Measurements from ENCODE around the gene SYNM. TPM values are rescaled to one million over a fixed set of nuclear protein-coding genes. Genes with fewer than 3 reads are reported as not detected.

Gene SYNM
- total RNA-seq, 1 experiment from 2014 or later, result 0.12 TPM

GRCh38 chr15:99146661-99147060 is 41.8 kb downstream of the SYNM start:
- Mint-ChIP-seq H3K9me3 (ENCODE audit: unreplicated experiment) (no peaks in the 10 kb centered on the region), H3K4me3 (ENCODE audit: unreplicated experiment) (no peak overlapping the region), H3K36me3 (ENCODE audit: insufficient read depth, unreplicated experiment) (peaks cover 26% of the 10 kb centered on the region), H3K27ac (ENCODE audit: low read depth, unreplicated experiment) (no peak overlapping the region), H3K4me1 (ENCODE audit: insufficient read depth, unreplicated experiment) (no peaks in the 10 kb centered on the region), H3K27me3 (ENCODE audit: insufficient read depth, unreplicated experiment) (no peaks in the 10 kb centered on the region)
- intact Hi-C loops (cut with micrococcal nuclease), result no loop called here
- ChIA-PET CTCF (interaction anchor here (0.7 to 1.9 kb wide), 2 partner anchors 46 to 70 kb away, joined by 3 to 6 read pairs; no protein-coding TSS in a partner anchor), POLR2A (no interaction called here)
- no peak for DNase-seq (ENCODE audit: unreplicated experiment)
- no peak for TF ChIP-seq CTCF (IDR thresholded peaks at IDR 0.05; ENCODE audit: unreplicated experiment)
- no TSS peak for BruUV-seq (replicated peaks)

- Mint-ChIP-seq H3K36me3 (ENCODE audit: insufficient read depth, unreplicated experiment) (peaks cover 26% of the 10 kb centered on the region), H3K4me1 (ENCODE audit: insufficient read depth, unreplicated experiment) (no peaks in the 10 kb centered on the region), H3K9me3 (ENCODE audit: unreplicated experiment) (no peaks in the 10 kb centered on the region), H3K27me3 (ENCODE audit: insufficient read depth, unreplicated experiment) (no peaks in the 10 kb centered on the region), H3K4me3 (ENCODE audit: unreplicated experiment) (no peak overlapping the region), H3K27ac (ENCODE audit: low read depth, unreplicated experiment) (no peak overlapping the region)
- no TSS peak for BruUV-seq (replicated peaks)
- POLR2A ChIA-PET, result interaction anchor here (0.6 kb wide), 1 partner anchor 20 kb away, joined by 3 read pairs; no protein-coding TSS in a partner anchor
- CTCF ChIA-PET, result interaction anchor here (0.7 kb wide), 1 partner anchor 11 kb away, joined by 3 read pairs; no protein-coding TSS in a partner anchor
- no peak for TF ChIP-seq CTCF (IDR thresholded peaks at IDR 0.05; ENCODE audit: unreplicated experiment)
- intact Hi-C loops (cut with micrococcal nuclease), result no loop called here
- DNase-seq (ENCODE audit: unreplicated experiment), result no peak
Measured at GRCh38 chr15:99148851-99149276, 44.0 kb downstream of the SYNM start.

- H3K4me1 Mint-ChIP-seq (ENCODE audit: insufficient read depth, unreplicated experiment), result no peaks in the 10 kb centered on the region
- POLR2A ChIA-PET, result no interaction called here
- TF ChIP-seq CTCF (IDR thresholded peaks at IDR 0.05; ENCODE audit: unreplicated experiment), result no peak
- no peak for DNase-seq (ENCODE audit: unreplicated experiment)
- intact Hi-C loops (cut with micrococcal nuclease), result no loop called here
- H3K4me3 Mint-ChIP-seq (ENCODE audit: unreplicated experiment), result no peak overlapping the region
- no peak overlapping the region for H3K27ac Mint-ChIP-seq (ENCODE audit: low read depth, unreplicated experiment)
- H3K36me3 Mint-ChIP-seq (ENCODE audit: insufficient read depth, unreplicated experiment), result peaks cover 26% of the 10 kb centered on the region
- no peaks in the 10 kb centered on the region for H3K27me3 Mint-ChIP-seq (ENCODE audit: insufficient read depth, unreplicated experiment)
- BruUV-seq (replicated peaks), result no TSS peak
- CTCF ChIA-PET, result no interaction called here
- H3K9me3 Mint-ChIP-seq (ENCODE audit: unreplicated experiment), result no peaks in the 10 kb centered on the region
Measured at GRCh38 chr15:99149366-99149765, 44.5 kb downstream of the SYNM start.

GRCh38 chr15:99151156-99151555 is 46.3 kb downstream of the SYNM start:
- Mint-ChIP-seq H3K36me3 (ENCODE audit: insufficient read depth, unreplicated experiment) (peaks cover 21% of the 10 kb centered on the region), H3K27me3 (ENCODE audit: insufficient read depth, unreplicated experiment) (no peaks in the 10 kb centered on the region), H3K4me3 (ENCODE audit: unreplicated experiment) (no peak overlapping the region), H3K9me3 (ENCODE audit: unreplicated experiment) (no peaks in the 10 kb centered on the region), H3K27ac (ENCODE audit: low read depth, unreplicated experiment) (no peak overlapping the region), H3K4me1 (ENCODE audit: insufficient read depth, unreplicated experiment) (peaks cover 9% of the 10 kb centered on the region)
- CTCF ChIA-PET, result no interaction called here
- POLR2A ChIA-PET, result no interaction called here
- intact Hi-C loops (cut with micrococcal nuclease), result no loop called here
- no peak for TF ChIP-seq CTCF (IDR thresholded peaks at IDR 0.05; ENCODE audit: unreplicated experiment)
- no TSS peak for BruUV-seq (replicated peaks)
- no peak for DNase-seq (ENCODE audit: unreplicated experiment)
